Body of pancreas (tissue), 4 donors: ENCODE data around the gene MAP3K9. TPM values are rescaled to one million over a fixed set of nuclear protein-coding genes. Genes with fewer than 3 reads are reported as not detected.

Experiments
- ATAC-seq: fragments of 150-250 bp; one replicate; pipeline ENCODE4 v1.9.1; 2016
- DNase-seq, 4 donors: peaks; one replicate each; pipeline ENCODE4 v3.0.0-alpha.2; 2019
- H3K27ac ChIP-seq, 4 donors: fragments of 200-600 bp; sonication (generic); 1 replicate in 3 of 4; 2 replicates in 1 of 4; pipeline versions ENCODE4 v1.5.1 to v1.6.1; 2016 to 2019; ENCODE audit warnings: mild to moderate bottlenecking in 1 of 4, mixed read lengths in 1 of 4, moderate library complexity in 1 of 4
- H3K27me3 ChIP-seq, 2 donors: fragments of 200-600 bp; sonication (generic); one replicate each; pipeline ENCODE4 v1.6.0; 2016; ENCODE audit warnings: mild to moderate bottlenecking in 1 of 2
- H3K36me3 ChIP-seq, 2 donors: fragments of 200-600 bp; sonication (generic); replicated peaks in 1 of 2; 2 replicates each; pipeline ENCODE4 v1.5.1; 2016; ENCODE audit warnings: low read depth in 2 of 2; ENCODE audit not compliant: insufficient read depth in 1 of 2
- H3K4me1 ChIP-seq: fragments of 200-600 bp; sonication (generic); one replicate; pipeline ENCODE4 v1.6.0; 2016
- H3K4me3 ChIP-seq, 2 donors: fragments of 200-600 bp; sonication (generic); 1 replicate in 1 of 2; 2 replicates in 1 of 2; pipeline ENCODE4 v1.5.1; 2016 to 2019
- H3K9me3 ChIP-seq, 3 donors: fragments of 200-600 bp; sonication (generic); 1 replicate in 2 of 3; 2 replicates in 1 of 3; pipeline ENCODE4 v1.5.1; 2016
- CTCF ChIP-seq, 7 experiments: fragments of 450-650 bp in 4 of 7; fragments of 200-600 bp in 3 of 7; sonication (generic) in 3 of 7; IDR thresholded peaks; one replicate each; pipeline ENCODE4 v1.5.1; 2016 to 2019; ENCODE audit warnings: antibody characterized with exemption in 7 of 7
- POLR2A ChIP-seq, 3 donors: fragments of 450-650 bp; IDR thresholded peaks; one replicate each; pipeline ENCODE4 v1.6.1; 2016; ENCODE audit warnings: antibody characterized with exemption in 3 of 3, mild to moderate bottlenecking in 2 of 3
- WGBS, 2 donors: methylation state at CpG; one replicate each; pipeline ENCODE4 v1.1.5; 2017; 5-methylcytosine and 5-hydroxymethylcytosine counted together
- intact Hi-C: fragments of 100-400 bp; cut with DNase I; formaldehyde crosslinking; loops from one replicate; pipeline ENCODE4 v1.15.1; 2023
- total RNA-seq, 2 donors: library from RNA; depleted of rRNA; stranded (reverse); fragments of >200 nt; gene quantifications; one replicate each; pipeline ENCODE4 v1.1.0, GENCODE V29; 2016

Gene MAP3K9
- total RNA-seq, 2 donors from 2014 or later = 5.4 to 10.9 TPM

GRCh38 chr14:70776197-70776596, 33.1 kb downstream of the MAP3K9 start:
- Histone ChIP-seq H3K27me3 (no peaks in the 10 kb centered on the region), H3K4me3 (no peak overlapping the region), H3K9me3 (no peaks in the 10 kb centered on the region), H3K27ac (no peak overlapping the region), H3K36me3 (no peaks in the 10 kb centered on the region), H3K4me1 (peaks cover 5% of the 10 kb centered on the region)
- ATAC-seq (no peak), DNase-seq (no peak)
- WGBS, 2 donors = 90 to 94% methylated on average over 2 of the region's 2 CpGs
- no peak for TF ChIP-seq CTCF (IDR thresholded peaks at IDR 0.05)
- no peak for TF ChIP-seq POLR2A (IDR thresholded peaks at IDR 0.05)
- intact Hi-C loops = no loop called here

GRCh38 chr14:70773182-70773862, 36.0 kb downstream of the MAP3K9 start:
- Histone ChIP-seq H3K36me3 (no peaks in the 10 kb centered on the region), H3K27me3 (no peaks in the 10 kb centered on the region), H3K27ac (no peak overlapping the region), H3K4me3 (no peak overlapping the region), H3K9me3 (no peaks in the 10 kb centered on the region), H3K4me1 (no peaks in the 10 kb centered on the region)
- ATAC-seq (no peak), DNase-seq (no peak)
- intact Hi-C loops = no loop called here
- TF ChIP-seq CTCF (IDR thresholded peaks at IDR 0.05) (no peak), POLR2A (IDR thresholded peaks at IDR 0.05) (no peak)
- WGBS, 2 donors = 78 to 84% methylated on average over 3 of the region's 3 CpGs

- TF ChIP-seq POLR2A (IDR thresholded peaks at IDR 0.05) = no peak
- no peak for TF ChIP-seq CTCF (IDR thresholded peaks at IDR 0.05)
- intact Hi-C loops = no loop called here
These were observed 37.5 kb downstream of the MAP3K9 start for GRCh38 chr14:70771781-70772212.

GRCh38 chr14:70770490-70770889, 38.8 kb downstream of the MAP3K9 start:
- ATAC-seq = no peak
- H3K27me3 ChIP-seq = no peaks in the 10 kb centered on the region
- no peaks in the 10 kb centered on the region for H3K4me1 ChIP-seq
- no peaks in the 10 kb centered on the region for H3K36me3 ChIP-seq
- intact Hi-C loops = no loop called here
- DNase-seq = no peak
- H3K27ac ChIP-seq = no peak overlapping the region
- no peak overlapping the region for H3K4me3 ChIP-seq
- WGBS, 2 donors = 90 to 93% methylated on average over 7 of the region's 7 CpGs
- no peaks in the 10 kb centered on the region for H3K9me3 ChIP-seq
- no peak for TF ChIP-seq CTCF (IDR thresholded peaks at IDR 0.05)
- TF ChIP-seq POLR2A (IDR thresholded peaks at IDR 0.05) = no peak

More at GRCh38 chr14:70771781-70772212, 37.5 kb downstream of the MAP3K9 start:
- DNase-seq (no peak), ATAC-seq (no peak)
- Histone ChIP-seq H3K4me3 (no peak overlapping the region), H3K27ac (no peak overlapping the region), H3K27me3 (no peaks in the 10 kb centered on the region), H3K36me3 (no peaks in the 10 kb centered on the region), H3K4me1 (no peaks in the 10 kb centered on the region), H3K9me3 (no peaks in the 10 kb centered on the region)
- WGBS, 2 donors = 74 to 78% methylated on average over 7 to 15 of the region's 15 CpGs

- peaks cover 0 to 2% of the 10 kb centered on the region in 2 donors for H3K36me3 ChIP-seq
- ATAC-seq (no peak), DNase-seq (no peak)
- peaks cover 17% of the 10 kb centered on the region for H3K4me1 ChIP-seq
- intact Hi-C loops = no loop called here
- TF ChIP-seq CTCF (IDR thresholded peaks at IDR 0.05) (no peak), POLR2A (IDR thresholded peaks at IDR 0.05) (no peak)
- no peaks in the 10 kb centered on the region for H3K27me3 ChIP-seq
- no peaks in the 10 kb centered on the region for H3K9me3 ChIP-seq
- WGBS, 2 donors = 86 to 94% methylated on average over 1 of the region's 1 CpG
- H3K4me3 ChIP-seq = no peak overlapping the region
- H3K27ac ChIP-seq = no peak overlapping the region
These were observed 49.9 kb downstream of the MAP3K9 start for GRCh38 chr14:70759398-70759797.
